Uterus (tissue), 2 donors: ENCODE results near the gene CNNM2.

Experiments
- CTCF ChIP-seq, 4 experiments: fragments of 200-600 bp in 2 of 4; fragments of 450-650 bp in 2 of 4; sonication (generic) in 2 of 4; IDR thresholded peaks; one replicate each; pipeline ENCODE4 v1.5.1; 2016 to 2019; ENCODE audit warnings: antibody characterized with exemption in 4 of 4, mild to moderate bottlenecking in 2 of 4, moderate library complexity in 1 of 4
- POLR2A ChIP-seq, 2 donors: fragments of 450-650 bp; IDR thresholded peaks; one replicate each; pipeline ENCODE4 v1.6.1; 2016; ENCODE audit warnings: antibody characterized with exemption in 2 of 2, mild to moderate bottlenecking in 1 of 2, moderate library complexity in 1 of 2

GRCh38 chr10:103013416-103013815 is 95.3 kb downstream of the CNNM2 start:
- TF ChIP-seq POLR2A (IDR thresholded peaks at IDR 0.05) (no peak), CTCF (IDR thresholded peaks at IDR 0.05) (no peak)
